Loucy (cell line): ENCODE data around the gene GGPS1.

Experiments
- H2AFZ ChIP-seq: fragments of 200-600 bp; sonication (generic); 2 replicates; pipeline ENCODE4 v1.6.0; 2016; ENCODE audit warnings: antibody characterized with exemption, mild to moderate bottlenecking, low read length, moderate library complexity
- H3F3A ChIP-seq: fragments of 200-600 bp; 2 replicates; pipeline ENCODE4 v1.6.0; 2016; ENCODE audit warnings: antibody characterized with exemption, low read depth, mild to moderate bottlenecking
- H3K27me3 ChIP-seq: fragments of 200-600 bp; sonication (generic); 2 replicates; pipeline ENCODE4 v1.6.1; 2014; ENCODE audit warnings: low read length, mild to moderate bottlenecking; ENCODE audit not compliant: insufficient read depth, poor library complexity, severe bottlenecking
- H3K36me3 ChIP-seq: fragments of 200-600 bp; sonication (generic); 2 replicates; pipeline ENCODE4 v1.6.1; 2016; ENCODE audit warnings: low read length; ENCODE audit not compliant: insufficient read depth
- H3K4me1 ChIP-seq: fragments of 200-600 bp; sonication (generic); 2 replicates; pipeline ENCODE4 v1.5.1; 2014; ENCODE audit warnings: low read length, mild to moderate bottlenecking; ENCODE audit not compliant: insufficient read depth, poor library complexity, severe bottlenecking
- H3K4me2 ChIP-seq: fragments of 200-600 bp; sonication (generic); 2 replicates; pipeline ENCODE4 v1.6.0; 2014; ENCODE audit warnings: antibody characterized with exemption, low read length, low read depth, mild to moderate bottlenecking; ENCODE audit not compliant: poor library complexity, severe bottlenecking
- H3K4me3 ChIP-seq: fragments of 200-600 bp; sonication (generic); 2 replicates; pipeline ENCODE4 v1.5.1; 2014; ENCODE audit warnings: low read length, mild to moderate bottlenecking, mixed read lengths; ENCODE audit not compliant: poor library complexity, severe bottlenecking
- H3K79me2 ChIP-seq: fragments of 200-600 bp; sonication (generic); 2 replicates; pipeline ENCODE4 v1.6.1; 2014; ENCODE audit warnings: low read length; ENCODE audit not compliant: insufficient read depth
- H3K9ac ChIP-seq: fragments of 200-600 bp; sonication (generic); 2 replicates; pipeline ENCODE4 v1.6.0; 2014; ENCODE audit warnings: mild to moderate bottlenecking, low read depth, low read length, moderate library complexity; ENCODE audit not compliant: poor library complexity, severe bottlenecking
- H3K9me2 ChIP-seq: fragments of 200-600 bp; sonication (generic); replicated peaks from 2 replicates; pipeline ENCODE4 v1.6.1; 2016; ENCODE audit warnings: low read depth, low read length, mixed read lengths
- H3K9me3 ChIP-seq: fragments of 200-600 bp; sonication (generic); 2 replicates; pipeline ENCODE4 v1.6.1; 2014; ENCODE audit warnings: mild to moderate bottlenecking, antibody characterized with exemption, low read length, low read depth; ENCODE audit not compliant: insufficient read depth
- H4K20me1 ChIP-seq: fragments of 200-600 bp; sonication (generic); 2 replicates; pipeline ENCODE4 v1.6.0; 2014; ENCODE audit warnings: antibody characterized with exemption, low read length, mild to moderate bottlenecking; ENCODE audit not compliant: insufficient read depth, poor library complexity, severe bottlenecking
- CTCF ChIP-seq: fragments of 200-600 bp; sonication (generic); conservative IDR thresholded peaks from 2 replicates; pipeline ENCODE4 v1.5.1; 2014; ENCODE audit warnings: mild to moderate bottlenecking, antibody characterized with exemption, low read length
- EZH2phosphoT487 ChIP-seq: fragments of 200-600 bp; IDR thresholded peaks from 2 replicates; pipeline ENCODE4 v1.6.1; 2018; ENCODE audit warnings: antibody characterized with exemption, mild to moderate bottlenecking, moderate library complexity, borderline replicate concordance

GGPS1 gene

GRCh38 chr1:235351441-235351840, 23.1 kb downstream of the GGPS1 start:
- Histone ChIP-seq H3K9me2 (no peaks in the 10 kb centered on the region), H3K9ac (no peak overlapping the region), H3K4me1 (no peaks in the 10 kb centered on the region), H3K4me3 (no peak overlapping the region), H3K36me3 (no peaks in the 10 kb centered on the region), H3K9me3 (no peaks in the 10 kb centered on the region), H2AFZ (no peak overlapping the region), H3K79me2 (no peaks in the 10 kb centered on the region), H3K4me2 (no peak overlapping the region), H3K27me3 (no peaks in the 10 kb centered on the region), H4K20me1 (no peaks in the 10 kb centered on the region), H3F3A (no peaks in the 10 kb centered on the region)
- TF ChIP-seq CTCF (no peak), EZH2phosphoT487 (no peak)

- Histone ChIP-seq H3K79me2 (no peaks in the 10 kb centered on the region), H3K9me3 (no peaks in the 10 kb centered on the region), H3K4me3 (no peak overlapping the region), H3K9me2 (no peaks in the 10 kb centered on the region), H3K36me3 (no peaks in the 10 kb centered on the region), H4K20me1 (no peaks in the 10 kb centered on the region), H3F3A (no peaks in the 10 kb centered on the region), H3K4me2 (no peak overlapping the region), H3K27me3 (no peaks in the 10 kb centered on the region), H3K9ac (no peak overlapping the region), H2AFZ (no peak overlapping the region), H3K4me1 (no peaks in the 10 kb centered on the region)
- no peak for TF ChIP-seq EZH2phosphoT487
- TF ChIP-seq CTCF = no peak
These were observed 23.5 kb downstream of the GGPS1 start for GRCh38 chr1:235351898-235352297.

GRCh38 chr1:235357485-235358373, 29.4 kb downstream of the GGPS1 start:
- H3K9me2 ChIP-seq = no peaks in the 10 kb centered on the region
- no peaks in the 10 kb centered on the region for H3K79me2 ChIP-seq
- no peaks in the 10 kb centered on the region for H3K36me3 ChIP-seq
- H3K4me2 ChIP-seq = no peak overlapping the region
- no peaks in the 10 kb centered on the region for H3K4me1 ChIP-seq
- H3K9me3 ChIP-seq = no peaks in the 10 kb centered on the region
- H2AFZ ChIP-seq = peak overlapping the region; percentile 51
- H4K20me1 ChIP-seq = no peaks in the 10 kb centered on the region
- no peak overlapping the region for H3K9ac ChIP-seq
- no peaks in the 10 kb centered on the region for H3K27me3 ChIP-seq
- H3F3A ChIP-seq = no peaks in the 10 kb centered on the region
- TF ChIP-seq EZH2phosphoT487 = no peak
- no peak for TF ChIP-seq CTCF
- H3K4me3 ChIP-seq = no peak overlapping the region
